ENCODE results near the gene CRYBA2. TPM values are rescaled to one million over a fixed set of nuclear protein-coding genes. Genes with fewer than 3 reads are reported as not detected.

CRYBA2 gene
- total RNA-seq, 1 donor from 2014 or later: not detected

GRCh38 chr2:219037783-219038499 lies 44.7 kb upstream of the CRYBA2 start:
- H3K27me3 Mint-ChIP-seq (ENCODE audit: low read depth): peaks cover 97% of the 10 kb centered on the region
- no peak overlapping the region for H3K27ac Mint-ChIP-seq
- TF ChIP-seq CTCF (IDR thresholded peaks at IDR 0.05; ENCODE audit: unreplicated experiment): no peak
- peaks cover 1% of the 10 kb centered on the region for H3K4me1 Mint-ChIP-seq
- H3K4me3 Mint-ChIP-seq: no peak overlapping the region
- no peaks in the 10 kb centered on the region for H3K9me3 Mint-ChIP-seq
- no peaks in the 10 kb centered on the region for H3K36me3 Mint-ChIP-seq
- DNase-seq (ENCODE audit: low spot score in 2 of 2, unreplicated experiment in 2 of 2): no peak

GRCh38 chr2:219035942-219036341 lies 42.7 kb upstream of the CRYBA2 start:
- Mint-ChIP-seq H3K4me3 (no peak overlapping the region), H3K27me3 (ENCODE audit: low read depth) (peaks cover 95% of the 10 kb centered on the region), H3K27ac (no peak overlapping the region), H3K36me3 (no peaks in the 10 kb centered on the region), H3K4me1 (no peaks in the 10 kb centered on the region), H3K9me3 (no peaks in the 10 kb centered on the region)
- TF ChIP-seq CTCF (IDR thresholded peaks at IDR 0.05; ENCODE audit: unreplicated experiment): no peak
- DNase-seq (ENCODE audit: low spot score in 2 of 2, unreplicated experiment in 2 of 2): no peak

GRCh38 chr2:219034823-219035222 lies 41.6 kb upstream of the CRYBA2 start:
- no peaks in the 10 kb centered on the region for H3K36me3 Mint-ChIP-seq
- H3K27me3 Mint-ChIP-seq (ENCODE audit: low read depth): peaks cover 86% of the 10 kb centered on the region
- TF ChIP-seq CTCF (IDR thresholded peaks at IDR 0.05; ENCODE audit: unreplicated experiment): no peak
- H3K9me3 Mint-ChIP-seq: no peaks in the 10 kb centered on the region
- no peak for DNase-seq (ENCODE audit: low spot score in 2 of 2, unreplicated experiment in 2 of 2)
- no peak overlapping the region for H3K27ac Mint-ChIP-seq
- H3K4me3 Mint-ChIP-seq: no peak overlapping the region
- peaks cover 2% of the 10 kb centered on the region for H3K4me1 Mint-ChIP-seq

GRCh38 chr2:219032051-219032745 lies 39.0 kb upstream of the CRYBA2 start:
- Mint-ChIP-seq H3K27ac (no peak overlapping the region), H3K4me1 (peaks cover 3% of the 10 kb centered on the region), H3K27me3 (ENCODE audit: low read depth) (peaks cover 84% of the 10 kb centered on the region), H3K9me3 (no peaks in the 10 kb centered on the region), H3K36me3 (no peaks in the 10 kb centered on the region), H3K4me3 (no peak overlapping the region)
- no peak for DNase-seq (ENCODE audit: low spot score in 2 of 2, unreplicated experiment in 2 of 2)
- TF ChIP-seq CTCF (IDR thresholded peaks at IDR 0.05; ENCODE audit: unreplicated experiment): no peak

- TF ChIP-seq CTCF (IDR thresholded peaks at IDR 0.05; ENCODE audit: unreplicated experiment): no peak
- no peaks in the 10 kb centered on the region for H3K36me3 Mint-ChIP-seq
- no peaks in the 10 kb centered on the region for H3K9me3 Mint-ChIP-seq
- DNase-seq (ENCODE audit: low spot score in 2 of 2, unreplicated experiment in 2 of 2): no peak
- H3K27ac Mint-ChIP-seq: no peak overlapping the region
- no peak overlapping the region for H3K4me3 Mint-ChIP-seq
- peaks cover 82% of the 10 kb centered on the region for H3K27me3 Mint-ChIP-seq (ENCODE audit: low read depth)
- H3K4me1 Mint-ChIP-seq: peaks cover 3% of the 10 kb centered on the region
Measured at GRCh38 chr2:219031005-219031738, 38.0 kb upstream of the CRYBA2 start.
